Natural killer cell treated with Interleukin-12 subunit alpha and Interleukin-12 subunit beta and Interleukin-15 and Interleukin-18, amount 100 ng/mL, for 72 hours (primary cell): Measurements from ENCODE around the gene EXOC4. TPM values are rescaled to one million over a fixed set of nuclear protein-coding genes. Genes with fewer than 3 reads are reported as not detected.

Source experiments
- ATAC-seq, 2 donors: fragments of 150-1000 bp; cut with Tn5 transposase in 1 of 2; sonication (Bioruptor Pico), chemical (Tn5 transposase) in 1 of 2; 2 replicates each; pipeline ENCODE4 v1.10.0; 2021
- DNase-seq: peaks from one replicate; pipeline ENCODE4 v3.0.0; 2022; ENCODE audit warnings: low spot score
- H3K27ac Mint-ChIP-seq, 2 donors: 1 replicate in 1 of 2; 2 replicates in 1 of 2; pipeline ENCODE4 v1.8.0; 2022; ENCODE audit warnings: mixed read lengths in 2 of 2, mild to moderate bottlenecking in 1 of 2, moderate library complexity in 1 of 2
- H3K27me3 Mint-ChIP-seq, 2 donors: 1 replicate in 1 of 2; 2 replicates in 1 of 2; pipeline ENCODE4 v1.8.0; 2022; ENCODE audit warnings: mixed read lengths in 2 of 2
- H3K36me3 Mint-ChIP-seq: one replicate; pipeline ENCODE4 v1.8.0; 2022; ENCODE audit warnings: mixed read lengths
- H3K4me1 Mint-ChIP-seq, 2 donors: 1 replicate in 1 of 2; 2 replicates in 1 of 2; pipeline ENCODE4 v1.8.0; 2022; ENCODE audit warnings: low read depth in 2 of 2, mixed read lengths in 2 of 2, mild to moderate bottlenecking in 1 of 2
- H3K4me3 Mint-ChIP-seq: one replicate; pipeline ENCODE4 v1.8.0; 2022; ENCODE audit warnings: mixed read lengths
- H3K9me3 Mint-ChIP-seq: 2 replicates; pipeline ENCODE4 v1.8.0; 2022; ENCODE audit warnings: mixed read lengths
- total RNA-seq, 2 donors: library from RNA; stranded (reverse); gene quantifications; one replicate each; pipeline ENCODE4 v1.2.3, GENCODE V29; 2022

Gene EXOC4
- total RNA-seq, 2 donors from 2014 or later: 78.5 to 107 TPM

- Mint-ChIP-seq H3K4me1 (peaks cover 6% of the 10 kb centered on the region in 2 donors), H3K4me3 (no peak overlapping the region), H3K9me3 (no peaks in the 10 kb centered on the region), H3K27me3 (no peaks in the 10 kb centered on the region), H3K36me3 (no peaks in the 10 kb centered on the region), H3K27ac (no peak overlapping the region)
- DNase-seq (no peak), ATAC-seq (no peak)
Observed at GRCh38 chr7:133706016-133706415, 453.1 kb downstream of the EXOC4 start.

DNA sequence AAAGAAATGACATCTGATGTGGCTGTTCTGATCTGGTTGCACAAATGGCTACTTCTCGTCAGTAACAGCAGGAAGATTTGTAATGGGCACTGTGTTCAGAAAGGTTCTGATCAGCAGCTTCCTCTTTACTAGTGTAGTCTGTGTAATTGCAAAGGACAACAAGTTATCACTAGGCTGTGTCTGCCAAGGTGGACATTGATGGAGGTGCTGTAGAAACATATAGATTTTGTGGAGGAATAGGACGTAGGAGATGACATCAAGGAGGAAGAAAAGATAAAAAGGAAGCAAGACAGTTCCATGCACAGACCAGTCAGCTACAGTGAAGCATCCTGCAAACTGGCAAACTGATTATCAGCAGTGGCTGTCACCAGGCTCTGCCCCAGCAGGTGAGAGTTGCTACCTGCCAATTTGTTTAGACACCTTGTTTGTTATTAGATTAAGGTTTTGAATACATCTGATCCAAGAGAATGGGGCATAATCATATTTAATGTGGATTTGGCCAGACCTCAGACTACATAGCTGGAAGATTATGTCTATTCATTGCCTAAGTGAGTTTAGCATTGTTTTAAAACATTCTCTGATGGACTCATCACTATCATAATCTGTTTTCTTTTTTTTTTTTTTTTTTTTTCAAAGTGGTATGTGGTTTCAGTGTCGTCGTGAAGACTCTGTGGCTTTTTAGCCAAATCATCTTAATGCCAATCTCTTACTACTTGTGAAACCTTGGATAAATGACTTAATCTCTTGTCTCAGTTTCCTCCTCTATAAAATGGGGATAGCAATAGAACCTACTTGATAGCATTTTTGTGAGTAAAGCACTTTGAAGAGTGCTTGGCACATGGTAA, 456.4 kb downstream of the EXOC4 start:
- Mint-ChIP-seq H3K27me3 (no peaks in the 10 kb centered on the region), H3K4me3 (no peak overlapping the region), H3K36me3 (no peaks in the 10 kb centered on the region), H3K27ac (no peak overlapping the region), H3K9me3 (no peaks in the 10 kb centered on the region), H3K4me1 (peaks cover 6% of the 10 kb centered on the region in 2 donors)
- ATAC-seq (no peak), DNase-seq (no peak)

DNA sequence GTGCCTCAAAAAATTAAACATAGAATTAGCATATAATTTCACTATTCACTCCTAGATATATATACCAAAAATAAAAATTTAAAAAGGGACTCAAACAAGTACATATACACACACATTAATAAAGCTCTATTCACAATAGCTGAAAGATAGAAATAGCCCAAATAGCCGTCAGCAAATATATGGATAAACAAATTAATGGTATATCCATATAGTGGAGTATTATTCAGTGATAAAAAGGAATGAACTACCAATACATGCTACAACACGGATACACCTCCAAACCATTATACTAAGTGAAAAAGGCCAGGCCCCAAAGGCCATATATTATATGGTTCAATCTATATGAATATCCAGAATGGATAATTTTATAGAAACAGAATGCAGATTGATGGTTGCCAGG, 459.7 kb downstream of the EXOC4 start:
- no peaks in the 10 kb centered on the region for H3K27me3 Mint-ChIP-seq
- H3K4me1 Mint-ChIP-seq: peaks cover 6 to 9% of the 10 kb centered on the region in 2 donors
- H3K9me3 Mint-ChIP-seq: no peaks in the 10 kb centered on the region
- no peak overlapping the region for H3K27ac Mint-ChIP-seq
- ATAC-seq (no peak), DNase-seq (no peak)
- H3K36me3 Mint-ChIP-seq: no peaks in the 10 kb centered on the region
- no peak overlapping the region for H3K4me3 Mint-ChIP-seq

GRCh38 chr7:133714654-133715053, 461.8 kb downstream of the EXOC4 start:
- no peak for DNase-seq
- Mint-ChIP-seq H3K4me3 (no peak overlapping the region), H3K36me3 (no peaks in the 10 kb centered on the region), H3K27me3 (no peaks in the 10 kb centered on the region), H3K4me1 (peaks cover 0 to 3% of the 10 kb centered on the region in 2 donors), H3K9me3 (no peaks in the 10 kb centered on the region), H3K27ac (no peak overlapping the region)
- ATAC-seq: no peak

DNA sequence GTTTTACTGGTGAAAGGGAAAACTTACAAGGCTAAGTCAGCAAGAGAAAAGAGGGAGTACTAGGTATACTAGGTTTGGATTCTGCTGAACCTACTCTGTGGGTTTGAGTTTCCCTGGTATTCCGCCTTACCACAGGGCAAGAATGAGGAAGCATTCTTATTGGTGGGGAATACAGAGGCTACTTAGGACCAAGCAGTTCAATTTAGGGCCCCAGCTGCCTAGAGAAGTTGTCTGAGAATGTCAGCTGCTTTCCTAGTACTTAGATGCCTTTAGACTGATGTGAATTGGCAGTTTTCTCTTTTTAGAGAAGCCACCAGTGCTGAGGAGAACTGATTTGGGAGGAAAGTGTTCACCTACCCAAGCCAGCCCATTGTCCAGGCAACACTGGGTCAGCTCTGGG, 465.3 kb downstream of the EXOC4 start:
- ATAC-seq (no peak), DNase-seq (no peak)
- Mint-ChIP-seq H3K4me3 (no peak overlapping the region), H3K4me1 (peaks cover 0 to 3% of the 10 kb centered on the region in 2 donors), H3K36me3 (no peaks in the 10 kb centered on the region), H3K27ac (no peak overlapping the region), H3K9me3 (no peaks in the 10 kb centered on the region), H3K27me3 (no peaks in the 10 kb centered on the region)

DNA sequence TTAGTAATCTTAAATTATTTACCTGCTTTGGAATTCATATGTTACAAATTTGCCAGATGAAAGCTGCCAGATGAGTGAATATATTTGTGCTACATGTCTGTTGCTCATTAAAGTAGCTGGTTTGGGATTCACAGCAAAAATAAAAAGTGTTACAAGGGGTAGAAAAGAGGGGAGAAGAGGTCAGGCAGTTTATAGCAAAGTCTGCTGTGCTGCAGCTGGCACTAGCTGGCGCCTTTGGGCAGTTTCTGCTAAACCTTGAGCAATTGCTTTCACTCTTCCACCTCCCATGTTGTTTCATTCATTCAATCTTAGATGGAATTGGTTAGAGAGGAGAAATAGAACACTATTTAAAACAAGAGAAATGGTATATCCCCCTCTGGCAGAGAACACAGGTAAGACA, 470.2 kb downstream of the EXOC4 start:
- Mint-ChIP-seq H3K4me1 (peaks cover 0 to 3% of the 10 kb centered on the region in 2 donors), H3K27ac (no peak overlapping the region), H3K27me3 (no peaks in the 10 kb centered on the region), H3K9me3 (no peaks in the 10 kb centered on the region), H3K4me3 (no peak overlapping the region), H3K36me3 (no peaks in the 10 kb centered on the region)
- no peak for DNase-seq
- ATAC-seq: no peak

- H3K4me1 Mint-ChIP-seq: peaks cover 0 to 3% of the 10 kb centered on the region in 2 donors
- DNase-seq: no peak
- no peaks in the 10 kb centered on the region for H3K36me3 Mint-ChIP-seq
- no peaks in the 10 kb centered on the region for H3K27me3 Mint-ChIP-seq
- no peaks in the 10 kb centered on the region for H3K9me3 Mint-ChIP-seq
- no peak overlapping the region for H3K4me3 Mint-ChIP-seq
- H3K27ac Mint-ChIP-seq: no peak overlapping the region
- no peak for ATAC-seq
Observed at GRCh38 chr7:133724148-133724547, 471.3 kb downstream of the EXOC4 start.

- Mint-ChIP-seq H3K27ac (no peak overlapping the region), H3K4me1 (peaks cover 0 to 3% of the 10 kb centered on the region in 2 donors), H3K27me3 (no peaks in the 10 kb centered on the region), H3K36me3 (no peaks in the 10 kb centered on the region), H3K4me3 (no peak overlapping the region), H3K9me3 (no peaks in the 10 kb centered on the region)
- DNase-seq: no peak
- ATAC-seq: no peak
Observed at GRCh38 chr7:133724694-133725093, 471.8 kb downstream of the EXOC4 start.

- ATAC-seq (no peak), DNase-seq (no peak)
- no peaks in the 10 kb centered on the region for H3K9me3 Mint-ChIP-seq
- peaks cover 0 to 3% of the 10 kb centered on the region in 2 donors for H3K4me1 Mint-ChIP-seq
- H3K27me3 Mint-ChIP-seq: no peaks in the 10 kb centered on the region
- no peak overlapping the region for H3K4me3 Mint-ChIP-seq
- H3K36me3 Mint-ChIP-seq: no peaks in the 10 kb centered on the region
- H3K27ac Mint-ChIP-seq: no peak overlapping the region
Observed at GRCh38 chr7:133727476-133728214, 474.8 kb downstream of the EXOC4 start.

DNA sequence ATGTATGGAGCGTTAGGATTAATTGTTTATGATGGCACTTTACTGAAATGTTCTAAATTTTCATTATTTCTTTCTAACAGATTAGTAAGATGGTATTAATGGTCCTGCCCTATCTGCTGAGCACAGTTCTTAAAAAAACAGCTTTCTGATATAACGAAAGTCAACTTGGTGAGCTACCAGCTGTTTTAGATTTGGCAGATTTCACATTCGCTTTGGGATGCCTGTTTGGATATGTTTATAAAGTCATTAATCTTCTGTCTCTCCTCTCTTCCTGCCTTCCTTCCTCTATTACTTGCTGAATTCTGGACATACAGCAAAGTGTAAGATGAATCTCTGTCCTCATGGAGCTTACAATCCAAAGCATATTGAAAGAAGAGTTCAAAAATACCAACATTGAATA, 477.5 kb downstream of the EXOC4 start:
- H3K36me3 Mint-ChIP-seq: no peaks in the 10 kb centered on the region
- no peaks in the 10 kb centered on the region for H3K4me1 Mint-ChIP-seq
- H3K4me3 Mint-ChIP-seq: no peak overlapping the region
- DNase-seq (no peak), ATAC-seq (no peak)
- no peaks in the 10 kb centered on the region for H3K27me3 Mint-ChIP-seq
- H3K27ac Mint-ChIP-seq: no peak overlapping the region
- no peaks in the 10 kb centered on the region for H3K9me3 Mint-ChIP-seq

DNA sequence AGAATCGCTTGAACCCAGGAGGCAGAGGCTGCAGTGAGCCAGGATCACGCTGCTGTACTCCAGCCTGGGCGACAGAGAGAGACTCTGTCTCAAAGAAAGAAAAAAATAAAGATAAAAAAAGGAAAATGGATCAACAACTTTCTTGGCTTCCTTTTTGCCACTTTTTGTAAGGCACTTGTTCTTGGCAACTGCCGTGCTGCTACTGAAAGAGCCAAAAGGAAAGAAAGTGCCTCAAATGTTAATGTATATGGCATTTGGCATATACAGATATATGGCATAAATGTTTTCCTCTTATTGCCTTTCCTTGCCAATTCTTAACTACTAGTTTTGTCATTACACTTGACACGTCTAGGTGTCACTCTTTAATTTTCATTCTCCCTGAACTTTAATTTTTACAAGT, 480.5 kb downstream of the EXOC4 start:
- Mint-ChIP-seq H3K4me3 (no peak overlapping the region), H3K4me1 (no peaks in the 10 kb centered on the region), H3K27me3 (no peaks in the 10 kb centered on the region), H3K9me3 (no peaks in the 10 kb centered on the region), H3K27ac (no peak overlapping the region), H3K36me3 (no peaks in the 10 kb centered on the region)
- ATAC-seq: no peak
- DNase-seq: no peak

GRCh38 chr7:133735222-133735621, 482.3 kb downstream of the EXOC4 start:
- Mint-ChIP-seq H3K27me3 (no peaks in the 10 kb centered on the region), H3K36me3 (no peaks in the 10 kb centered on the region), H3K27ac (no peak overlapping the region), H3K9me3 (no peaks in the 10 kb centered on the region), H3K4me3 (no peak overlapping the region), H3K4me1 (no peaks in the 10 kb centered on the region)
- ATAC-seq (no peak), DNase-seq (no peak)

GRCh38 chr7:133739817-133740216, 486.9 kb downstream of the EXOC4 start:
- no peak for ATAC-seq

GRCh38 chr7:133741078-133741477, 488.2 kb downstream of the EXOC4 start:
- H3K4me1 Mint-ChIP-seq: peaks cover 4 to 7% of the 10 kb centered on the region in 2 donors
- no peak overlapping the region for H3K4me3 Mint-ChIP-seq
- no peaks in the 10 kb centered on the region for H3K9me3 Mint-ChIP-seq
- H3K27me3 Mint-ChIP-seq: no peaks in the 10 kb centered on the region
- H3K27ac Mint-ChIP-seq: no peak overlapping the region
- ATAC-seq (no peak), DNase-seq (no peak)
- H3K36me3 Mint-ChIP-seq: no peaks in the 10 kb centered on the region

More at GRCh38 chr7:133739817-133740216, 486.9 kb downstream of the EXOC4 start:
- DNase-seq: no peak
- Mint-ChIP-seq H3K27ac (no peak overlapping the region), H3K9me3 (no peaks in the 10 kb centered on the region), H3K4me3 (no peak overlapping the region), H3K27me3 (no peaks in the 10 kb centered on the region), H3K36me3 (no peaks in the 10 kb centered on the region), H3K4me1 (peaks cover 4 to 7% of the 10 kb centered on the region in 2 donors)
